ENCODE results near the gene CLSTN2.

CLSTN2 gene

DNA sequence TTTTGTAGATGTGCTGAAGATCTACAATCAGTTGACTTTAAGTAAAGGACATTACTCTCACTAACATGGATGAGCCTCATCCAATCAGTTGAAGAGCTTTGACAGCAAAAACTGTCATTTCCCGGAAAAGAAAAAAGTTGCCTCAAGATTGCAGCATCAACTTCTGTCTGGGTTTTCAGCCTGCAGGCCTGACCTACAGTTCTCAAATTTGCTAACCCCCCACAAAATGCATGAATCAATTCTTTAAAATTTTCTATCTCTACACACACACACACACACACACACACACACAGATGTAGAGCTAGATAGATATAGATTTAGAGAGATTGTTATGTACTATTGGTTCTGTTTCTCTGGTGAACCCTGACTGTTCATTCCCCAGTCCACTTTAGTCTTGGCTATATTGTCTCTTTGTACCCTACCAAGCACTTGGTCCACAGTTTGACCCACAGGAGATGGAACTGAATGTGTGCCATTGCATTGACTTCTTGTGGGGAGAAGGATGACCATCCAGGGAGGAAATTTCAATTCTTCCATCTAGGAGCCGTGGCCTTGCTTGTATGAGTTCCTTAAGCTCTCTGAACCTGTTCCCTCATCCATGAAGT is 228.3 kb downstream of the CLSTN2 start:
- DNase-seq (ENCODE audit: extremely low read depth, low read depth) = no peak
- H3K4me3 ChIP-seq (replicated peaks; ENCODE audit: low read depth, low read length) = no peak overlapping the region
- TF ChIP-seq, protein P1, sequence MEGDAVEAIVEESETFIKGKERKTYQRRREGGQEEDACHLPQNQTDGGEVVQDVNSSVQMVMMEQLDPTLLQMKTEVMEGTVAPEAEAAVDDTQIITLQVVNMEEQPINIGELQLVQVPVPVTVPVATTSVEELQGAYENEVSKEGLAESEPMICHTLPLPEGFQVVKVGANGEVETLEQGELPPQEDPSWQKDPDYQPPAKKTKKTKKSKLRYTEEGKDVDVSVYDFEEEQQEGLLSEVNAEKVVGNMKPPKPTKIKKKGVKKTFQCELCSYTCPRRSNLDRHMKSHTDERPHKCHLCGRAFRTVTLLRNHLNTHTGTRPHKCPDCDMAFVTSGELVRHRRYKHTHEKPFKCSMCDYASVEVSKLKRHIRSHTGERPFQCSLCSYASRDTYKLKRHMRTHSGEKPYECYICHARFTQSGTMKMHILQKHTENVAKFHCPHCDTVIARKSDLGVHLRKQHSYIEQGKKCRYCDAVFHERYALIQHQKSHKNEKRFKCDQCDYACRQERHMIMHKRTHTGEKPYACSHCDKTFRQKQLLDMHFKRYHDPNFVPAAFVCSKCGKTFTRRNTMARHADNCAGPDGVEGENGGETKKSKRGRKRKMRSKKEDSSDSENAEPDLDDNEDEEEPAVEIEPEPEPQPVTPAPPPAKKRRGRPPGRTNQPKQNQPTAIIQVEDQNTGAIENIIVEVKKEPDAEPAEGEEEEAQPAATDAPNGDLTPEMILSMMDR (IDR thresholded peaks at IDR 0.05; ENCODE audit: low read depth, low read length, missing control alignments) = no peak

DNA sequence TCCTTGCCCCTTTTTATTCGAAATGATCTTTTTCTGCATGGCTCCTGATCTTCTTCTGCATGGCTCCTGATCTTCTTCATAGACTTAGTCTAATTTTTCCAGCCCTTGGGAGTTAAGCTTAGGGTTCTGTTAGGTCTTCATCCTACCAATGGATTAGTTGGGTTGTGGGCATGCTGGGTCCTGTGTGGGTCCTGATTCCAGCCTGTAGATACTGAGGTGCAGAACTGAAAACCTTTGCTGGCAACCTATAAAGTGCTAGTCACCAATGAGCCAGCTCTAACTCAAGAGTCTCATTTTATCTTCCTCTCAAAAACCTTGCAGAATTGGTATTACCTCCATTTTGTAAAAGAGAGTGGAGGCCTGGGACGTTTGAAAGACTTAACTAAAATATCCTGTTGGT is 229.2 kb downstream of the CLSTN2 start:
- H3K4me3 ChIP-seq (replicated peaks; ENCODE audit: low read depth, low read length) = no peak overlapping the region
- no peak for DNase-seq (ENCODE audit: extremely low read depth, low read depth)
- TF ChIP-seq, protein P1 (IDR thresholded peaks at IDR 0.05; ENCODE audit: low read depth, low read length, missing control alignments) = no peak

DNA sequence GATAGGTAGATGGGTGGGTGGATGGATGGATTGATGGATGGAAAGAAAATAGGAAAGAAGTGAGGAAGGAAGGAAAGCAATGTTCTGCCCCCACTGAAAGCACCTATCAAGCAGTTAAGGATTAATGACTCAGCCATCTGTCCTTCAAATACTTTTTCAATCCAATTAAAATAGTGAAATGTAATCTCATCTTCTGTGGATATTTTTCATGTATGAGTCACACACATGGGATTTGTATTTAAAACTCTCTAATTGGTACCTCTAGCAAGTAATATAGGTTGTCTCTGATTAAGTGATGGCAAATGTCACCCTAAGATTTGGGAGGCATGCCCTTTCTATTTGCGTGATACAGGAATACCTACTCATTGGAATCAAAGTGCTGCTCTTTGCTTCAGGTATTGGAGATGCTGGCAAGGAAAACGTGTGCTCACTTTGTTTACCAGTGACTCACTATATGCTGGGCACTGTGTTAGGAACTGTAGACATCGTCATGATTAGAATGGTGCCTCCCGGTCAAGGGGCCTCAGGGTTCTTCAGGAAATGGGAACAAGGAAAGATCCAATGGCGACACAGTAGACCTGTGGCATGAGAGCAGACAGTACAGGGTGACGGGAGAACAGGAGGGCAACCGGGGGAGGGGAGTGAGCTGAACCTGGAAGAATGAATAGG is 230.1 kb downstream of the CLSTN2 start:
- no peak overlapping the region for H3K4me3 ChIP-seq (replicated peaks; ENCODE audit: low read depth, low read length)
- TF ChIP-seq, protein P1 (IDR thresholded peaks at IDR 0.05; ENCODE audit: low read depth, low read length, missing control alignments) = no peak
- no peak for DNase-seq (ENCODE audit: extremely low read depth, low read depth)

DNA sequence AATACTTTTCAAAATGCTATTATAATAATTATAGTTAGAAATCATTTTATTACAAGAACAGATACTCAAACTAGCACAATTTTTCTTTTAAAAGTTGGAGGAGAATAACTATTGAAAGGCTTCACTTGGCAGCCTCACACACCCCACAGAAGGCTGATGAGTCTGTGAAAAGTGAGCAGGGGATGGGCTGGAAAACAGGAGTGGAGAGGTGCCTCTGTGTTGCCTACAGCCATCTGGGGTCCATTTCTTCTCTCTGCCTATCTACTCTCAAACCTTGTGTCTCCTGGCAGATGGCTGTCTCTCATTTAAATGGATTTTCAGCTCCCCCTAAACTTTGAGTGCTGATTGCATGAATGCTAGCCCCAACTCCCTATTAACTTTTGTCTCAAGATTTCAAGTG is 230.8 kb downstream of the CLSTN2 start:
- TF ChIP-seq, protein P1 (IDR thresholded peaks at IDR 0.05; ENCODE audit: low read depth, low read length, missing control alignments) = no peak
- no peak for DNase-seq (ENCODE audit: extremely low read depth, low read depth)
- no peak overlapping the region for H3K4me3 ChIP-seq (replicated peaks; ENCODE audit: low read depth, low read length)

DNA sequence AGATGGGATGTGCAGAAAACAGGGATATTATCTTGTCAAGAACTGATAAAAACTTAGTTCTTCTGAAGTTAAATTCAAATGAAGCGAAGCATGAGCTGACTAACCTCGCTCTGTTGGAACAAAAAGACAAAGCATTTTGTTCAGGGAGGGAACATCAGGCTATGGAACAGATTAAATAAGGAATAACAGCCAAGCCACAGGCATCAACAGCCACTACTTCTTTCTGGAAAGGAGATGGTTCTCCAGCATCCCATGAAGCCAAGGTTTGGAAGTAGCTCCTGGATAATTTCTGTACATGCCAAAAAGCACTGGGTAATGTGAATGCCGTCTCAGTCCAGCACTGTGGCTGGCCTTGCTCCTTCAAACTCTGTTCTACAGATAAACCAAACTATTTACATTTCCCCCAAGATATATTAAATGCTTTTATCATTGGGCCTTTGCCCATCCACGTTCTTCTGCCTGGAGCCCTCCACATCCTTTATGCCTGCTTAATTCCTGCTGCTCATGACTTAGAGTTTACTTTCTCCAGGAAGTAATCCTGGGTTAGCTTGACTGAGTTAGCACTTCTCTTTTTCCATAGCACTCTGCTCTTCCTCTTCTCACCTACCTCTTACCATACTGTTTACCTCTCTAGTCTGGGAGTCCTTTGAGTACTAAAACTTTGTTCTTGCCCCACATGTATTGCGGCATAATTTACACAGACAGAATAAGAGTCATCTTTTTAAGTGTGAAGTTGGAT is 232.0 kb downstream of the CLSTN2 start:
- no peak overlapping the region for H3K4me3 ChIP-seq (replicated peaks; ENCODE audit: low read depth, low read length)
- TF ChIP-seq, protein P1 (IDR thresholded peaks at IDR 0.05; ENCODE audit: low read depth, low read length, missing control alignments) = no peak
- no peak for DNase-seq (ENCODE audit: extremely low read depth, low read depth)

DNA sequence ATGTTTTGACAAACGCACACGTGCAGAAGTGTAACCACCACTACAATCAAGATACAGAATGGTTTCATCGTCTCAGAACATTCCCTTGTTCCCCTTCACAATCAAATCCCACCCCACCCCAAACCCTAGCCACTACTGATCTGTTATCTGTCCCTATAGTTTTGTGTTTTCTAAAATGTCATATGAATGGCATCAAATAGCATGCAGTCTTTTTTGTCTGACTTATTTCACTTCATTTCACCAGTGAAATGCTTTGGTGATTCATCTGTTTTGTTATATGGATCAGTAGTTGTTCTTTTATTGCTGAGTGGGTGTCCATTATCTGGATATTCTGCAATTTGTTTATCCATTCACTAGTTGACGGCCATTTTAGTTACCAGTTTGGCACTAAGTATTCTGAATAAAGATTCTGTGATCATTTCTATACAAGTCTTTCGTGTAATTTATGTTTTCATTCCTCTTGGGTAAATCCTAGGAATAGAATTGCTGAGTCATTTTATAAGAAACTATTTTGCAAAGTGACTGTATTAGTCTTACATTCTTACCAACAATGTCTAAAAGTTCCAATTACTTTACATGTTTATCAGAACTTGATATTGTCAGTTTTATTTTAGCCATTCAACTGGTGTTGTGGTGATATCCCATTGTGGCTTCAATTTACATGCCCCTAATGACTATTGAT is 232.8 kb downstream of the CLSTN2 start:
- H3K4me3 ChIP-seq (replicated peaks; ENCODE audit: low read depth, low read length) = no peak overlapping the region
- TF ChIP-seq, protein P1 (IDR thresholded peaks at IDR 0.05; ENCODE audit: low read depth, low read length, missing control alignments) = no peak
- DNase-seq (ENCODE audit: extremely low read depth, low read depth) = no peak

All from HFF-Myc (cell line).